Caco-2 (cell line): ENCODE results near the gene OPRD1. TPM values are rescaled to one million over a fixed set of nuclear protein-coding genes. Genes with fewer than 3 reads are reported as not detected.

ENCODE experiments used
- BruUV-seq: library from RNA; stranded (reverse); fragments of 400-500 nt; replicated peaks from 2 replicates; lab custom pipeline; 2021; lab: Mats Ljungman, UMichigan
- CTCF ChIA-PET: fragments of 300-600 bp; sonication (Branson Sonifier 250); formaldehyde crosslinking; loops from one replicate; lab custom pipeline; 2022; ENCODE audit warnings: antibody characterized with exemption; lab: Charles Lee
- POLR2A ChIA-PET: fragments of 300-600 bp; sonication (Branson Sonifier 250); formaldehyde crosslinking; loops from one replicate; lab custom pipeline; 2022; ENCODE audit warnings: antibody characterized with exemption; lab: Charles Lee
- DNase-seq, 2 experiments: peaks; one replicate each; pipeline versions ENCODE4 v3.0.0 to v3.0.0-alpha.2; 2020 to 2022
- H3K27me3 ChIP-seq: replicated peaks from 2 replicates; pipeline ENCODE4 v1.6.0; 2011; ENCODE audit warnings: low read length; ENCODE audit not compliant: control insufficient read depth, insufficient read depth
- H3K36me3 ChIP-seq: 2 replicates; pipeline ENCODE4 v1.5.1; 2011; ENCODE audit warnings: low read length; ENCODE audit not compliant: control insufficient read depth, insufficient read depth
- H3K4me1 ChIP-seq: fragments of 250-450 bp; sonication (Bioruptor Pico); 2 replicates; pipeline ENCODE4 v1.5.1; 2020; ENCODE audit warnings: mild to moderate bottlenecking
- H3K4me3 ChIP-seq: 2 replicates; pipeline ENCODE4 v1.5.1; 2011; ENCODE audit warnings: low read depth, mild to moderate bottlenecking, control low read depth, low read length
- H3K9me3 ChIP-seq: fragments of 250-450 bp; sonication (Bioruptor Pico); 2 replicates; pipeline ENCODE4 v1.5.1; 2020; ENCODE audit warnings: mild to moderate bottlenecking, moderate library complexity
- H3K27ac Mint-ChIP-seq: one replicate; pipeline ENCODE4 v1.8.0; 2022; ENCODE audit warnings: mixed read lengths; ENCODE audit not compliant: unreplicated experiment
- H3K27me3 Mint-ChIP-seq: one replicate; pipeline ENCODE4 v1.8.0; 2022; ENCODE audit warnings: mixed read lengths; ENCODE audit not compliant: insufficient read depth, unreplicated experiment
- H3K36me3 Mint-ChIP-seq: one replicate; pipeline ENCODE4 v1.8.0; 2022; ENCODE audit warnings: mild to moderate bottlenecking, mixed read lengths; ENCODE audit not compliant: insufficient read depth, unreplicated experiment
- H3K4me1 Mint-ChIP-seq: one replicate; pipeline ENCODE4 v1.8.0; 2022; ENCODE audit warnings: low read depth, mixed read lengths; ENCODE audit not compliant: unreplicated experiment
- H3K4me3 Mint-ChIP-seq: one replicate; pipeline ENCODE4 v1.8.0; 2022; ENCODE audit warnings: mild to moderate bottlenecking, moderate library complexity, mixed read lengths; ENCODE audit not compliant: unreplicated experiment
- H3K9me3 Mint-ChIP-seq: one replicate; pipeline ENCODE4 v1.8.0; 2022; ENCODE audit warnings: mixed read lengths; ENCODE audit not compliant: unreplicated experiment
- CTCF ChIP-seq, 2 experiments: fragments of 200-600 bp in 1 of 2; IDR thresholded peaks; 1 replicate in 1 of 2; 2 replicates in 1 of 2; pipeline versions ENCODE4 v1.5.1 to v1.8.0; 2011 to 2022; ENCODE audit warnings: antibody characterized with exemption in 1 of 2, control low read depth in 1 of 2, inconsistent platforms in 1 of 2, low read depth in 1 of 2, low read length in 1 of 2, mild to moderate bottlenecking in 1 of 2, moderate library complexity in 1 of 2; ENCODE audit not compliant: insufficient read depth in 1 of 2, severe bottlenecking in 1 of 2, unreplicated experiment in 1 of 2
- intact Hi-C: fragments of 100-400 bp; cut with micrococcal nuclease; formaldehyde crosslinking; loops from one replicate; pipeline ENCODE4 v1.10.0; 2022; ENCODE audit not compliant: unreplicated experiment
- total RNA-seq: library from RNA; stranded (reverse); gene quantifications from 2 replicates; pipeline ENCODE4 v1.2.3, GENCODE V29; 2022

OPRD1 gene
- total RNA-seq, 1 experiment from 2014 or later: 0.07 TPM

GRCh38 chr1:28905921-28906666 lies 94.1 kb downstream of the OPRD1 start:
- ChIA-PET CTCF (no interaction called here), POLR2A (no interaction called here)
- Histone ChIP-seq H3K36me3 (no peaks in the 10 kb centered on the region), H3K4me3 (no peak overlapping the region), H3K9me3 (no peaks in the 10 kb centered on the region), H3K27me3 (no peaks in the 10 kb centered on the region), H3K4me1 (no peaks in the 10 kb centered on the region)
- H3K4me3 Mint-ChIP-seq: no peak overlapping the region
- H3K27me3 Mint-ChIP-seq: no peaks in the 10 kb centered on the region
- no peaks in the 10 kb centered on the region for H3K36me3 Mint-ChIP-seq
- no peak overlapping the region for H3K27ac Mint-ChIP-seq
- DNase-seq: no peak
- TF ChIP-seq CTCF (IDR thresholded peaks at IDR 0.05; ENCODE audit: insufficient read depth in 1 of 2, low read depth in 1 of 2, low read length in 1 of 2, severe bottlenecking in 1 of 2, unreplicated experiment in 1 of 2): no peak
- no TSS peak for BruUV-seq
- intact Hi-C loops: no loop called here
- H3K4me1 Mint-ChIP-seq: no peaks in the 10 kb centered on the region
- no peaks in the 10 kb centered on the region for H3K9me3 Mint-ChIP-seq

- intact Hi-C loops: no loop called here
- no peak for DNase-seq
- Histone ChIP-seq H3K9me3 (no peaks in the 10 kb centered on the region), H3K36me3 (no peaks in the 10 kb centered on the region), H3K4me1 (peaks cover 6% of the 10 kb centered on the region; the same call in 1 of the 2 replicates), H3K4me3 (no peak overlapping the region), H3K27me3 (no peaks in the 10 kb centered on the region)
- Mint-ChIP-seq H3K4me3 (no peak overlapping the region), H3K27me3 (no peaks in the 10 kb centered on the region), H3K36me3 (no peaks in the 10 kb centered on the region), H3K4me1 (no peaks in the 10 kb centered on the region), H3K27ac (no peak overlapping the region), H3K9me3 (no peaks in the 10 kb centered on the region)
- ChIA-PET POLR2A (no interaction called here), CTCF (interaction anchor here (0.6 kb wide), 1 partner anchor 36 kb away, joined by 7 read pairs; no protein-coding TSS in a partner anchor)
- TF ChIP-seq CTCF (IDR thresholded peaks at IDR 0.05; ENCODE audit: insufficient read depth in 1 of 2, low read depth in 1 of 2, low read length in 1 of 2, severe bottlenecking in 1 of 2, unreplicated experiment in 1 of 2): no peak
- no TSS peak for BruUV-seq
Observed at GRCh38 chr1:28909198-28909597, 97.2 kb downstream of the OPRD1 start.

DNA sequence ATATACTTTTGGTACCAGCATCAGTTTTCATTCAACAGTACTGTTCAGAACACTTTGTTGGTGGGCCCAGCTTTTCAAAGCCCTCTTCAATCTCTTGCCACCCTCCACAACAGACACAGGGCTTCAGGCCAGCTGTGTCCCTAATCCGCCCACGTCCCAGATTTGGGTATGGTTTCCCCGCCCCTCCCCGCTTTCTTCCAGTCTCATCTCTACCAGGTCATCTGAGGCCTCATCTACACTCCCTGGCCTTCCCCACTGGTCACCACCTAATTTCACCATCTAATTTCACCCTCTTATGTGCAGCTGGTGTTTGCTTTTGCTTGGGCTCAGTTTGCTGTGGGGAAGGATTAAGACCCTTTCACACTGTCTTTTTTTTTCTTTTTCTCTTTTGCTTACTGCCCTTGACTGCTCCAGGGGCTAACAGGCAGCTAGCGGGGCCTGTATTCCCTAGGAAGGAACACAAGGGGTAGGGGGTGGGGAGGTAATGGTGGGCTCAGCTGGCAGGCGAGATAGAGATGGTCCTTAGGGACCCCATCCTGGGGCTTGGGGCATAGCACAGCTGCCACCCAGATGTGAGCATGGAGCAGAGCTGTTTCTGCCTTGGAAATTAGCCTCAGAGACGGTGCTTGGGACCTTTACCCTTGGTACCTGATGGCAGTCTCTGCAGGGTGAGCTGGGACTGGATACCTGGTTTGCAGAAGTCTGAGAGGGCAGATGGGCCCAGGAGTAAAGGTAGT lies 98.6 kb downstream of the OPRD1 start:
- Histone ChIP-seq H3K36me3 (no peaks in the 10 kb centered on the region), H3K4me1 (peaks cover 6% of the 10 kb centered on the region; the same call in 1 of the 2 replicates), H3K9me3 (no peaks in the 10 kb centered on the region), H3K4me3 (no peak overlapping the region), H3K27me3 (no peaks in the 10 kb centered on the region)
- ChIA-PET POLR2A (no interaction called here), CTCF (no interaction called here)
- no peak for DNase-seq
- TF ChIP-seq CTCF (IDR thresholded peaks at IDR 0.05; ENCODE audit: insufficient read depth in 1 of 2, low read depth in 1 of 2, low read length in 1 of 2, severe bottlenecking in 1 of 2, unreplicated experiment in 1 of 2): no peak
- no TSS peak for BruUV-seq
- intact Hi-C loops: no loop called here
- Mint-ChIP-seq H3K36me3 (no peaks in the 10 kb centered on the region), H3K4me3 (no peak overlapping the region), H3K4me1 (no peaks in the 10 kb centered on the region), H3K27ac (no peak overlapping the region), H3K27me3 (no peaks in the 10 kb centered on the region), H3K9me3 (no peaks in the 10 kb centered on the region)
